Measurements from ENCODE around the gene CBS. TPM values are rescaled to one million over a fixed set of nuclear protein-coding genes. Genes with fewer than 3 reads are reported as not detected.

CBS gene
- 13.4 and 85.5 TPM in 2 replicates for total RNA-seq

DNA sequence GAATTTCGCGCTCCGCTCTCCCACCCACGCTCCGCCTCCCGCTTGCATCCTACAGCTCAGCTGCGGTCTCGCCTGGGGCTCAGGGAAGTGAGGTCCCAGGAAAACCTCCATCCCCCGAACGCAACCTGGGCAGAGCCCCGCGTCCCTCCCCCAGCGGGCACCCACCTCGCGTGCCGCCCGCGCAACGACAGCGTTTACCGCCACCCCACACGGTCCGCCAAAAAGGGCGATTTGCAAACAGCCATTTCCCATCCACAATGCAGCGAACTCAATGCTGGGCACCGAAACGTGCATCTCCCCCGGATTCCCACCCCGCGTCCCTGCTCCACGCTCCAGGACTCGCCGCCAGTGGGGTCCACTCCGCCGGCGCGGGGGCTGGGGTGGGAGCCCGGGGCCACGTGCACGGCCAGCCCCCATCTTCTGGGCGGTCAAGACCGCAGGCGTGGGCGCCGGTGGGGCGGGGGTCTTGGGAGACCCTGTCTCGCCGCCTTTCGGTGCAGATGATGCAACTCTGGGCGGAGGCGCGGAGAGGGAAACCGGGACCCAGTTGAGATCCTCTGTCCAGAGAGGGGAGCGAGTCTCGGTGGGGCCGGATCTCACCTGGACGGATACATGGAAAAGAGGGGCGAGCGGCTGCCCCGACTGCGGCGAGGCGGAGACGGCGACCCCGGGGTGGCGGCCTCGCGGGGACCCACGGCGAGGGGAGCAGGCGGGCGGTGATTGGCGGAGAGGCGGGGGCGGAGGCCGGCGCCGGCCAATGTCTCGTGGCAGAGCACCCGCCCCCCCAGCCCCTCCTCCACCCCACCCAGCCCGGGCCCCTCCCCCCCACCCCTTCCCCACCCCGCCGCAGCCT is at the start of gene CBS:
TSS of gene CBS (minus strand) at position 666 of the 853 bp plus-strand sequence. CDS start 3,642 bp downstream, outside the sequence.

DNA sequence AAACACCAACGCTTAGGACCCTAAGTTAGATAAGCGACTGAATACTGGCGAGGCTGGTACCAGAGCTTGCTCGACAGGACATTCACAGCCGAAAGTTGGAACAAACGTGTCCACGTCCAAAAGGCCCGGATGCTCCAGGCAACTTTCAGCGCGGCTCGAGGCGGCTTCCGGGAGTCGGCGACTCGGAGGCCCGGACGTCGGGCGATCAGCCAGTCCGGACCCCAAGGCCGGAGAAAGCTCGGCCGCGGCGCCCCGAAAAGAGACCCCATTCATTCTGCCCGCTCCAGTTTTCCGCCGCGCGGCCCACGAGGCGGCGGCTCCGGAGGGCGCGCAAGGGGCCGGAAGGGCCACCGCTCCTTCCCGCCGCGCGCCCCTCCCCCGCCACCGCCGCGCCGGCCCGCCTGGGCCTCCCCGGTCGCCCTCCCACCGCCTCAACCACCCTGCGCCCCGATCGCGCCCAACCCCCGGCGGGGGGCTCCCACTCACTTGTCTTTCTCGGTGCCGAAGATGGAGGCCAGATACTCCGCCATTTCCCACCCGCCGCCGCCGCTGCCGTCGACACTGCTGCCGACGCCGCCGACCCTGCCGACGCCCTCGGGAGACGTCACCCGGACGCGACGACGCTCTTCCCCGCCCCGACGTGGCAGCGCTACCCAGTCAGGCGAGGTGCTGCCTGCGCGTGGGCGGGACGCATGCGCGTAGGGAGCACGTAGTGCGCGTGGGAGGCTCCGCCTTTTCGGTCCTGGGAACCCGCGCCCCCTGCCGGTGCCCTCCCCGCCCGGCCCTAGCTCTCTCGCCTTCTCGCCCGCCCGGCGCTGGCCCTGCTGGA is 31.5 kb upstream of the CBS start, which contains the start of gene U2AF1:
TSS of gene U2AF1 (minus strand) at position 606 of the 829 bp plus-strand sequence. CDS start at position 530, 76 bp downstream.

Other genes starting within 250 kb of the CBS start
- gene WDR4, start 196.3 kb downstream of the CBS start, total RNA-seq, result 9.2 and 21.8 TPM in 2 replicates
- 42.5 and 50.6 TPM in 2 replicates for gene NDUFV3, start 182.5 kb downstream of the CBS start, total RNA-seq
- gene ERVH48-1, start 150.2 kb downstream of the CBS start, total RNA-seq, result not detected in 2 replicates
- 13.1 and 40.2 TPM in 2 replicates for gene PKNOX1, start 101.3 kb downstream of the CBS start, total RNA-seq
- 16.9 and 38.1 TPM in 2 replicates for gene U2AF1, start 31.7 kb upstream of the CBS start, total RNA-seq
- gene CRYAA, start 93.2 kb upstream of the CBS start, total RNA-seq, result not detected in 2 replicates

All from smooth muscle cell of the umbilical artery (primary cell).